ENCODE results near the gene ARID1B. TPM values are rescaled to one million over a fixed set of nuclear protein-coding genes. Genes with fewer than 3 reads are reported as not detected.

The ARID1B gene
- total and polyA plus RNA-seq, 8 donors: 67.6 to 102 (median 99.0) TPM

DNA sequence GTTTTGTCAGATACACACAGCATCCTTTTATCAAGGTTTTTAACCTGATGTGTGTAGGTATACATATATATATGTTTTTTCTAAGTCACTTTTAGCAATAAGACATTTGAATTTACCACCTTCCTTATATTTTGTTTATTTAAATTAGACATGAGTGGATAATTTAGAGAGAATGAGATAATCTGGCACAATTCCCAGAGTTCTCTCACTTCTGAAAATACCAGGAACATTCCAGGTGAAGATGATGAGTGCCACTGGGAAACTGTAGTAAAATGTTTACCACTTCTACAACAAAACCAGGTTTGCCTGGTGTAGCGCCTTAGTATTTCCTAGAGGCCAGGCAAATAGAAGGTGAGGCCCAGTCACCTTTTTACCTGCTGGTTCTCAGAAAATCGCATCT is 356.7 kb downstream of the ARID1B start:
- Histone ChIP-seq H3K4me1 (peaks cover 0 to 11% of the 10 kb centered on the region in 2 donors), H3K36me3 (peaks cover 0 to 13% of the 10 kb centered on the region in 2 donors), H3K27me3 (no peaks in the 10 kb centered on the region), H3K27ac (peak overlapping the region; percentile 6 to 41), H3K4me3 (no peak overlapping the region), H3K9me3 (no peaks in the 10 kb centered on the region)
- DNase-seq (no peak), ATAC-seq (peak; percentile 7)
- TF ChIP-seq, protein P1, sequence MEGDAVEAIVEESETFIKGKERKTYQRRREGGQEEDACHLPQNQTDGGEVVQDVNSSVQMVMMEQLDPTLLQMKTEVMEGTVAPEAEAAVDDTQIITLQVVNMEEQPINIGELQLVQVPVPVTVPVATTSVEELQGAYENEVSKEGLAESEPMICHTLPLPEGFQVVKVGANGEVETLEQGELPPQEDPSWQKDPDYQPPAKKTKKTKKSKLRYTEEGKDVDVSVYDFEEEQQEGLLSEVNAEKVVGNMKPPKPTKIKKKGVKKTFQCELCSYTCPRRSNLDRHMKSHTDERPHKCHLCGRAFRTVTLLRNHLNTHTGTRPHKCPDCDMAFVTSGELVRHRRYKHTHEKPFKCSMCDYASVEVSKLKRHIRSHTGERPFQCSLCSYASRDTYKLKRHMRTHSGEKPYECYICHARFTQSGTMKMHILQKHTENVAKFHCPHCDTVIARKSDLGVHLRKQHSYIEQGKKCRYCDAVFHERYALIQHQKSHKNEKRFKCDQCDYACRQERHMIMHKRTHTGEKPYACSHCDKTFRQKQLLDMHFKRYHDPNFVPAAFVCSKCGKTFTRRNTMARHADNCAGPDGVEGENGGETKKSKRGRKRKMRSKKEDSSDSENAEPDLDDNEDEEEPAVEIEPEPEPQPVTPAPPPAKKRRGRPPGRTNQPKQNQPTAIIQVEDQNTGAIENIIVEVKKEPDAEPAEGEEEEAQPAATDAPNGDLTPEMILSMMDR (IDR thresholded peaks at IDR 0.05): no peak
- intact Hi-C loops (cut with DNase I): no loop called here

DNA sequence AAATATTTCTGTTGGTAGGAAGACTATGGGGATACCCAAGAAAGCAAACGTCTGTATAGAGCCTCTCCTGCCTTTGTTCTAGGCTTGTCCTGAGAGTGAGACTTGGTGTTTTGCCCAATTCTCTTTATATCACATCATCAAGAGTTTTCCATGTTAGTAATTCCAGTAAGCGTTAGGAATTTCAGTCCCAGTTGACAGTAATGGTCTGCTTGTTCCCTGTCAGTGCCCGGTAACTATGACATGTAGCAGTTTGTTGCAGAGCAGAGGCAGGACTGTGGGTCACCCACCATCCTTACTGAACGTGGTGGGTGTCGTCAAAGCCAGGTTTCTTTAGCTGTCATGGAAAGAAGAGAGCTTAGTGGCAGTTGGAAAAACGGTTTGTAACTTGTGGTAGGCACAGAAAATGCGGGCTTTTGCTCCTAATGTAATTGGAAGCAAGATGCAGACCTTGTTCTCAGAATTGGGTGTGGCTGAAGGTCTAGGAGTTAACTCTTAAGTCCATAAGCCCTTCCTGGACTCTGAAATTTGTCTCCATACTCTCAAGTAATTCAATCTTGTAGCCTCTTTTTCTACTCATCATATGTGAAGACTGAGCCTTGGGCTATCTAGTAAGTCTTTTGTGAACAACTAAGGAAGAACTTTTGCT is 357.3 kb downstream of the ARID1B start:
- Histone ChIP-seq H3K9me3 (no peaks in the 10 kb centered on the region), H3K4me3 (no peak overlapping the region), H3K4me1 (peaks cover 0 to 4% of the 10 kb centered on the region in 2 donors), H3K27ac (peak overlapping the region; percentile 30 to 41), H3K36me3 (peaks cover 0 to 16% of the 10 kb centered on the region in 2 donors), H3K27me3 (no peaks in the 10 kb centered on the region)
- ATAC-seq (peak; percentile 11), DNase-seq (peak in 1 of 4 donors; percentile 32)
- intact Hi-C loops (cut with DNase I): no loop called here
- TF ChIP-seq, protein P1 (IDR thresholded peaks at IDR 0.05): no peak

DNA sequence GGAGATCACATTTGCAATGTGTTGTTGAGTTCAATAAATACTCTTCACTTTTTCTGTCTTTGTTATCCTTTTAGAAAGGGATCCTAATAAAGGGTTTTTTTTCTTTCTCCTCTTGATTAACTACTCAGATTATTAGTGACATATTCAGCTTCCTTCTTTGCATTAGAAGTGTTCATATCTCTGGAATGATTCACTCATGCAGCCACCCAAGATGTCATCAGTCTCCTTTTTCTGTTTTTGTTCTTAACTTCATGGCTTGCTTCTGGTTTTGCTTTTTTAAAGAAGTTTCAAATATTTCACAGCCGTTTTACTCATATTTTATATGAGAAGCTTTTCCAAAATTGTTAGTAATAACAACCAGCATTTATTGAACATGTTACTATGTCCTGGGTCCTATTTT is 358.5 kb downstream of the ARID1B start:
- H3K27ac ChIP-seq: no peak overlapping the region
- H3K27me3 ChIP-seq: no peaks in the 10 kb centered on the region
- DNase-seq (no peak), ATAC-seq (no peak)
- intact Hi-C loops (cut with DNase I): no loop called here
- no peaks in the 10 kb centered on the region for H3K9me3 ChIP-seq
- TF ChIP-seq, protein P1 (IDR thresholded peaks at IDR 0.05): no peak
- H3K4me1 ChIP-seq: no peaks in the 10 kb centered on the region
- H3K36me3 ChIP-seq: peaks cover 0 to 23% of the 10 kb centered on the region in 2 donors
- no peak overlapping the region for H3K4me3 ChIP-seq

DNA sequence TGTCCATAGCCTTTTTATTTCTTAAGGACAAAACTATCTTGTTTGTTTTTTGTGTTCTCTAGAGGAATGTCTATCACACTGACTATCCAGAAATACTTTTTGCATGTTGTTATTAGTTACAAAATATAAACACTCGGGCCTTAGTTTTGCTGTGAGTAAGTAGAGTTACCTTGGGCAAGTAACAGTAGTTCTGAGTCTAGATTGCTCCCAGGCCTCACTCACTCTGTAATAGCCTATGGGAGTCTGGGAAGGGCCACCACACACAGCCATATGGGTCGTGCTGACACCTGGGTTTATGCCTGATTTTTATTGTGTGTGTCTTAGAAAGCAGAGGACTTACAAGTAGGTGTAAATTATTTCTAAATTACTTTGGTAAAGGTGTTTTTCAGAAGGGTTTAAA is 360.3 kb downstream of the ARID1B start:
- no peak for ATAC-seq

DNA sequence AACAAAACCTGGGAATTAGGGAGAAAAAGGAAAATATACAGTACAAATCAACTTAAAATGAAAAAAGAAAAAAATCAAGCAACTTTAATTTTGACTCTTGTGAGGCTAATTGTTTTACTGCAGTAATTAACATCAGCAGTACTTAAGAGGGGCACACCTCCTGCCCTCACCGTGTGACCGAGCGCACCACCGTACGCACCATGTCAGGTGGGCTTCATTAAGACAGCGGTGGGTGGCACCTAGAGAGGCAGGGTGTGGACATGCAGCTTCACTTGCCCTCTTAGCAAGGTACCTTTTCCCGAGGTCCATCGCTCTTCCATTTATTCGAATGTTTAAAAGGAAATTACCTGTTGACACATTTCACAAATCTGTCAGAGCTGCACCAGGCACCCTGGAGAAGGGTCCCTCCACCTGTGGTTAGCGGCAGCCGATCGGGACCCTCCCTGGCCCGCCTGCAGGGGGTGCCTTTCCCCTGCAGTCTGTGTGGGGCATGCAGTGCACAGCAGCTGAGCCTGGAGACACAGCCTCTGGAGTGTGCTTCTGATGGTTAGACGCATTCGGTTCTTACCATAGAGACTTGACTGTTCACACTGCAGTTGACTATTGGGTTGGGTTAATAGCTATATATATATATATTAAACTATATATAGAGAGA is 362.0 kb downstream of the ARID1B start:
- Histone ChIP-seq H3K27ac (no peak overlapping the region), H3K36me3 (peaks cover 0 to 13% of the 10 kb centered on the region in 2 donors), H3K27me3 (no peaks in the 10 kb centered on the region), H3K4me3 (no peak overlapping the region), H3K4me1 (peaks cover 5 to 7% of the 10 kb centered on the region in 2 donors), H3K9me3 (no peaks in the 10 kb centered on the region)
- no peak for DNase-seq
- ATAC-seq: no peak
- TF ChIP-seq, protein P1 (IDR thresholded peaks at IDR 0.05): no peak
- intact Hi-C loops (cut with DNase I): no loop called here

More for the DNA sequence above, 360.3 kb downstream of the ARID1B start:
- TF ChIP-seq, protein P1 (IDR thresholded peaks at IDR 0.05): no peak
- Histone ChIP-seq H3K27me3 (no peaks in the 10 kb centered on the region), H3K9me3 (no peaks in the 10 kb centered on the region), H3K27ac (no peak overlapping the region), H3K36me3 (peaks cover 0 to 26% of the 10 kb centered on the region in 2 donors), H3K4me1 (no peaks in the 10 kb centered on the region), H3K4me3 (no peak overlapping the region)
- no peak for DNase-seq
- intact Hi-C loops (cut with DNase I): no loop called here
